Pulmonary artery endothelial cell (primary cell): ENCODE results near the gene SNX30. TPM values are rescaled to one million over a fixed set of nuclear protein-coding genes. Genes with fewer than 3 reads are reported as not detected.

Experiments
- DNase-seq: peaks from one replicate; pipeline ENCODE4 v3.0.0-alpha.2; 2011; ENCODE audit warnings: low read depth, low spot score
- total RNA-seq: library from RNA; depleted of rRNA; stranded (reverse); fragments of >200 nt; gene quantifications from 2 replicates; pipeline ENCODE4 v1.2.3, GENCODE V29; 2014

Gene SNX30
- total RNA-seq, 1 donor from 2014 or later: 7.6 TPM

DNA sequence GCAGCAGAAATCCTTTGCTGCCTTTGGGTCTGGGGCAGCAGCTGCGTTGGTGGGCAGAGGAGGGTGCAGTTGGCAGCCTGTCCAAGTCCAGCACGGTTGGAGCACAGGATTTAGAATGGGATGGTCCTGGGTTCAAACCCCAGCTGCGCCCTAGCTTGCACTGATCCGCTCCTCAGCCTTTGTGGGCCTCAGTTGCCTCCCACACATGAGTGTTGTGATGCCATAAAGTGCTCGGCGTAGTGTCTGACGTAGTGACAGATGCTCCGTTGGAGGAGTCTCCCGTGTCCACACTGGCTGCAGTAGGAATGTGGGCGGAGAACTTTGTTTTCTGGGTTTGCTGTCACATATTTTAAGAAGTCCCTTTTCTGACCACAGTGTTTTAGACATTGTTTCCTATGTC is 104.1 kb downstream of the SNX30 start:
- no peak for DNase-seq

DNA sequence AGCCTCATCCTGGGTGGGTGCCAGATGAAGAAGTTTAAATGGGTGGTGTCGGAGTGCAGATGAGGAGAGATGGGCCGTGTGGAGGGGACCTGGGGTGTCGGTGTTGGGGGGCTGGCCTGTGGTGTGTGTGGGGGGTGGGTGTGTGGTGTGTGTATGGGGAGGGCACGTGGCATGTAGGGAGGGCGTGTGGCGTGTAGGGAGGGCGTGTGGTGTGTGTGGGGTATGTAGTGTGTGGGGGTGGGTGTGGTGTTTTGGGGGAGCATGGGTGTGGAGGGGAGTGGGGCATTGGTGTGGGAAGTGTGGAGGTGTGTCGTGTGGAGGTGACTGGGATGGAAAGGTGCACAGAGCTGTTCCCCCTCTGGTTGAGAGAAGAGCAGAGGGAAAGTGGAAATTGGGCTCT is 105.6 kb downstream of the SNX30 start:
- DNase-seq: no peak

DNA sequence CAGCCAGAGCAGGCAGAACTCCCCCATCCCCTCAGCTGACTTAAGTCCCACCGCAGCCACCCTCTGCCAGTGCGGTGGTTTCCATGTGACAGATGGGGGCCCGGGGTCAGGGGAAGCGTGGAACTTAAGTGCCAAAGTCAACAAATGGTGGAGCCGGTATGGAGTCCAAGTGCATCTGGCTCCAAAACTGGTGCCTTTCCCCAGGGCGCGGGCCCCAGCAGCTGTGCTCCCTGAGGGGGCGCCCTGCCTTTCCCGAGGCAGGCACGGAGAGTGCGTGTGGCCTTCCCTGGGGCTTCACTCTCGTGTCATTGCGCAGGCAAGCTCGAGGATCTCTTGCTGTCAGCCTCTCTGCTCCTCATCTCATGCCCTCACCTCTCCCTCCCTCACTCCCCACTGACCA is 106.3 kb downstream of the SNX30 start:
- DNase-seq: no peak

DNA sequence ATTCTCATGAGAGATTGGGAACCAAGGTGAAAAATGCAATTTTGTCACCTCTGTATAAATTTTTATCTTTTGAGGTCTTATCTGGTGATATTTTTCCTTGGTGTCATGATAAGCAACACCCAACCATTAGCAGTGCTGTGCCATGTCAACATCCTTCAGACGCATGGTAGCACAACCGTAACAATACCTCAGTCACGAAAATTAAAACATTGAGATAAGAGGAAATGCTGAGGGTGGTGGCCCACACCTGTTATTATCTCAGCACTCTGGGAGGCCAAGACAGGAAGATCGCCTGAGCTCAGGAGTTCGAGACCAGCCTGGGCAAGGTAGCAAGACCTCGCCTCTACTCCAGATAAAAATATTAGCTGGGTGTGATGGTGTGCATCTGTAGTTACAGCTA is 107.4 kb downstream of the SNX30 start:
- DNase-seq: no peak

DNA sequence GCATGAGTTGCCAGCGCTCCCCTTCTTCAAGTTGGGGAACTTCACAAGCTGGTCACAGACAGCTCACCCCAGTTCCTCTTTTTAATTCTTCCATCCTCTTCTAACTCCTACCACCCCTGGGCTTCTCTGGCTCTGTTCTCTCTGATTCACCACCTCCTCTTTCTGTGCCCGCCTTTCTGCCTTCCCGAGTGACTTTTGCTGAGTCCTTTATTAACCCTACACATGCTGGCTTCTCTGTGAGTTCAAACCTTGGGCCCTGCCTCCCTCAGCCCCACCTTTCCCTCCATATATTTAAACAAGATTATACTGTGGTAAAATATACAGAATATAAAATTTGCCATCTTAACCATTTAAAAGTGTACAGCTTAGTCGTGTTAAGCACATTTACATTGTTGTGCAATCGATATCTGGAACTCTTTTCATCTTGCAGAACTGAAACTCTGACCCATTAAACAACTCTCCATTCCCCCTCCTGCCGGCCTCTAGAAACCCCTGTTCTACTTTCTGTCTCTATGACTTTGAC is 108.1 kb downstream of the SNX30 start:
- no peak for DNase-seq

DNA sequence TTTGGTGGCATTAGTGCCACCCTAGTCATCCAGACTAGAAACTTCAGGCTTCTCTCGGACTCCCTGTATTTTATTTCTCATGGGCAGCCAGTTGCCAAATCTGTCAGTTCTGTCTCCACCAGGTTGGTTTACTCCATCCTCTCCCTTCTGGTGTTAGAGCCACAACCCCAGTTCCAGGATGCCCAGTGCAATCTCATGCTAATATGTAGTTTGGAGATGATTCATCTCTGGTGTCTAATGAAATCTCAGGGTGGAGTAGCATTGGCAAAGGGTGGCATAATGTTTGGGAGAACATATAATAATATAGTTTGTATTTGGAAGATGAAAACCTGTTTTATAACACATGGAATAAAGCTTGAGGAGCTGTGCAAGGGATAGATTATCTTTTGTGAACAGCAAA is 109.9 kb downstream of the SNX30 start:
- no peak for DNase-seq

DNA sequence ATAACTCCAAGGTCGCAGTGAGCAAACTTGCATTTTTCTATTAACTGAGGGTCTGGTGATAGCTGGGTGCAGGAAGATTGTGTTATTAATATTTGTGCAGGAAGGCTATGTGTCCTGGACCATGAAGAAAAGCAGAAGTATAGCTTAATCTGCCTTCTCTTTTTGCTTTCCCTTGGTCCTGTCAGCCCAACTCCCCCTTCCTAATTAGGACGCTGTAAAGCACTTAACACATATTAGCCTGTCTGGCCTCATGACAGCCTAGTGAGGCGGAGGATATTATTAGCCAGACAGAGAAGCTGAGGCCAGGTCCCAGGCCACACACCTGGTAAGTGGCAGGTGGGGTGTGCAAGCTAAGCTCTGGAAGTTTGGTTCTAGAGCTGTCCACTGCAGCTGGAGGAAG is 110.6 kb downstream of the SNX30 start:
- DNase-seq: no peak

DNA sequence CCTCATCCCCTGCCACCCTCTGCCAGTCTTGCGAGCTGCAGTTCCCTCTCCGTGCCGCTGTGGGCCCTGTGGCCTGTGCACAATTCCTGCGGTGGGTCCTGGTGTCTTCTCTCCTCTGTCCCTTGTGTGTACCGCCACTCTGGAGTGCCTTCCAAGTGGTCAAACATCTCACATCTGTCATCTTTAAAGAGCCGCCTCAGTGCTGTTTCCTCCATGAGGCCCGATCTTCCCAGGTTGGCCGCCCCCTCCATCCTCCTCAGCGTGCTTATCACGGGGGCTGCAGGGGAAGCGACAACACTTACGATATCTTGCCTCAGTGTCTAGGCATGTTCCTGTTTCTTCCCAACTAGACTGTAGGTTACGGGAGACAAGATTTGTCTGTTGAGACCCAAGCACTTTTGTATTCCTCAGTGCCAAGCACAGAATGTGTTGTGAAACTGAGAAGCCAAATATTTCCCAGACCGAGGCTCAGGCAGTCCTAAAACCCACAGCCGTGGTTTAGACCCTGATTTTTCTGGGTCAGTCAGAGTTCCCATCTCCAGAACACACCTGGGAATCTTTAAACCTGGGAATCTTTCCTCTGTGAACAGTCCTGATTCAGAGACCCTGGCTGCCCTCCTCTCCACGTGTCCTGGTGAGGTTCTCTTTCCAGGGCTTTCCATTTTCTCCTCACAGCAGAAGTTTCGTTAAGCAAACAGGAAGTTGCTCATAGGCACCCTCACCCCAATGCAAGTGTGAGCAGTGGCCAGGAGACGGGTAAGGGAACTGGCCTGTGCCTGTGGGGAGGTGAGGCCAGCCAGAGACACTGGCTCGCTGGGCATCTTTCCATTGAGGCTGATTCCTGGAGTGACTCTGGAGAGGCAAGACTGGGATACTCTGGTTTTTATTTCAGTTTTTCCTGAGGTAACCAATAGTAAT is 111.3 kb downstream of the SNX30 start:
- no peak for DNase-seq

DNA sequence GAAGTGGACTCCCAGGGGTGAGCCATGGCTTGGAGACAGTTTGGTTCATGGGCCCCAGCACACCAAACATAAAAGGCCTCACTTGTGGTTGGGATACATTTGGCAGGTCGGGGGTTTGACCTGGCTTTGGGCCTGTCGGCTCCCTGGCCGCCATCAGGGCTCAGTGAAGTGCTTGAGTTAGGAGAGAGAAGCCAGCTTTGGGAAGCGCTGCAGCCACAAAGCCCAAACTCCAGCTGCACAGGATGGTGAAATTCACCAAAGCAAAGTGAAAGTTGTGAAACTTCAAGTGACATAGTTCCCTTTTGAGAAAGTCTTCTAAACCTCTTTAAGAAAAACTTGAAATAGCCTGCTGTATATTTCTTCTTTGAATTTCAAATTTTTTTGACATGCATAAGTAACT is 112.7 kb downstream of the SNX30 start:
- DNase-seq: no peak

DNA sequence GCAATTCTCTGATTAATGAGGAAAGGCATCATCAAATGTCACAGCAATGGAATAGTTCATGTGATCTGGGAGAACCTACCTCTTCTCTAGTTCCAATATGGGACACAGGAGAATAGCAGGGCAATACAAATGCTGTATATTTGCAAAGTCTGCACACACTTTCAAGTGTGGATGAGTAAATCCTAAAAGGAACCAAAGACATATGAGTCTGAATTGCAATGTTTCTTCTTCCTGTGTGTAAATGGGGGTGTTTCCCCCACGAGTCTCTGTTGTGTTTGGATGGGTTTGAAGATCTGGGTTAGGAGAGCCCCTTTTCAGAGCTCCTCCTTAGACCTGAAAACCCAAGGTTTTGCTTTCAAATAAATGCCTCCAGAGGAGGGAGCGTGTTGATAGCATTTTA is 113.2 kb downstream of the SNX30 start:
- DNase-seq: no peak

DNA sequence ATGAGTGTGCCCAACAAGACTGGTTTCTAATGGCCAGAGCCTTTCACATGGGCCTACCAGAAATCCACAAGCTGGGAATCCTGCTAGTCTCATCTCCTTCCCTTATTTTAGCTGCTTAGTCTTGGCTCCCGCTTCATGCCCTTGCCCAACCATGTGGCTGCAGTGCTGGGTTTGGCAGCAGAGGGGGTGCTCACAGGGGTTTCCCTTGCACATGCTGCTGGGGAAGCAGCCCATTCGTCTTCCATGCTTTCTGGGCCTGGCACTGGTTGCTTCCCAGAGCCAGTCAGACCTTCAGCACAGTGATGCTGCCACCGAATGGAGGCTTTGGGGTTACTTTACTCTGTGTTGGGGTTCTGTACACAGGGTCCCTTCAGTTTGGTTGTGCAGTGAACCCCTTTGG is 113.8 kb downstream of the SNX30 start:
- DNase-seq: no peak

DNA sequence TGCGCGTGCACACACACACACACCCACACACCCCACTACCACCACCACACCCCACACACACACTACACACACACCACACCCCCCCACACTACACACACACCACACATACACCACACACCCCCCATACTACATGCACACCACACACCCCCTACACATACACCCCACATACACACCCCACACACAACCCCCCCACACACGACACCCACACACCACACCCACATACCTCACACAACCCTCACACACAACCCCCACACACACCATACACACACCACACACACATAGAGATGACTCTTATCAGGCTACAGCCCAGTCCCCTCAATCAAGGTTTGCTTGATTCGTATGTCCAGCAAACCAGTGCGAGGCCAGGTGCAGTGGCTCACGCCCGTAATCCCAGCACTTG is 114.4 kb downstream of the SNX30 start:
- no peak for DNase-seq

DNA sequence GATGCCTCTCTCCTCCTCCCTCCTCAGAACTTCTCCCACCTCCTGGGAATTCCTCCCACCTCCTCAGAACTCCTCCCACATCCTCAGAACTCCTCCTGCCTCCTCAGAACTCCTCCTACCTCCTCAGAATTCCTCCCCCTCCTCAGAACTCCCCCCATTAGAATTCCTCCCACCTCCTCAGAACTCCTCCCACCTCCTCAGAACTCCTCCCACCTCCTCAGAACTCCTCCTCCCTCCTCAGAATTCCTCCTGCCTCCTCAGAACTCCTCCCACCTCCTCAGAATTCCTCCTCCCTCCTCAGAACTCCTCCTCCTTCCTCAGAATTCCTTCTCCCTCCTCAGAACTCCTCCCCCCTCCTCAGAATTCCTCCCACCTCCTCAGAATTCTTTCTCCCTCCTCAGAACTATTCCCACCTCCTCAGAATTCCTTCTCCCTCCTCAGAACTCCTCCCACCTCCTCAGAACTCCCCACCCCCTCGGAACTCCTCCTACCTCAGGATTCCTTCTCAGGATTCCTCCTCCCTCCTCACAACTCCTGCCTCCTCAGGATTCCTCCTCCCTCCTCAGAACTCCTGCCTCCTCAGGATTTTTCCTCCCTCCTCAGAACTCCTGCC is 116.2 kb downstream of the SNX30 start:
- no peak for DNase-seq

DNA sequence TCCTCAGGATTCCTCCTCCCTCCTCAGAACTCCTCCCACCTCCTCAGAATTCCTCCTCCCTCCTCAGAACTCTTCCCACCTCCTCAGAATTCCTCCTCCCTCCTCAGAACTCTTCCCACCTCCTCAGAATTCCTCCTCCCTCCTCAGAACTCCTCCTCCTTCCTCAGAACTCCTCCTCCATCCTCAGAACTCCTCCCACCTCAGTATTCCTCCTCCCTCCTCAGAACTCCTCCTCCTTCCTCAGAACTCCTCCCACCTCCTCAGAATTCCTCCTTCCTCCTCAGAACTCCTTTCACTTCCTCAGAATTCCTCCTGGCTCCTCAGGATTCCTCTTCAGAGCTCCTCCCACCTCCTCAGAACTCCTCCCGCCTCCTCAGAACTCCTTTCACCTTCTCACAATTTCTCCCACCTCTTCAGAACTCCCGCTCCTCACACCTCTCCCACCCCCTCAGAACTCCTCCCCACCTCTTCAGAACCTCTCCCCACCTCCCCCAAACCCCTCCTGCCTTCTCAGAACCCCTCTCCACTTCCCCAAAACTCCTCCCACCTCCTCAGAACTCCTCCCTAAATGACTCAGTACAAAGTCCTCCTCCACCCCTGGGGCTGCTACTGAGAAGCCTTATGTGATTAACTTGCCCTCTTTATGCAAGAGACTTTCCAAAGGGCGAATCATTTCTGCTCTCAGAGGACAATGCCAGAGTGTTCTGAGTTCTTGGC is 116.9 kb downstream of the SNX30 start:
- DNase-seq: no peak

DNA sequence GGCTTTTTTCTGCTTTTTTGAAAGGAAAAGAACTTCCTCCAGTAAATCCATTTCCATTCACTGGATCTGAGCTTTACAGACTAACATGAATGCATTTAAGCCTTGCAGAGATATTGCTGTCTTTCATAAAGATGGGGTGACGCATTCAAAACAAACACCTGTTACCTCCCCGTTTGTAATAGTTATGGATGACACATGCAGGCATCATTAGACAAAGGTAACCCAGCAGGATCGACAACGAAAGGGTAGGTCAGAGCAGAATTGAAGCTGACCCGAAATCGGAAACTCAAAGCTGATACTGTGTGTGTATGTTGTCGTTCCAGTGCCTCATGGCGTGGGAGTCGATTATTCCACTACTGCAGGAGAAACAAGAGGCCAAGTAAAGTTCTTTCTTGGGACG is 117.9 kb downstream of the SNX30 start:
- DNase-seq: no peak

DNA sequence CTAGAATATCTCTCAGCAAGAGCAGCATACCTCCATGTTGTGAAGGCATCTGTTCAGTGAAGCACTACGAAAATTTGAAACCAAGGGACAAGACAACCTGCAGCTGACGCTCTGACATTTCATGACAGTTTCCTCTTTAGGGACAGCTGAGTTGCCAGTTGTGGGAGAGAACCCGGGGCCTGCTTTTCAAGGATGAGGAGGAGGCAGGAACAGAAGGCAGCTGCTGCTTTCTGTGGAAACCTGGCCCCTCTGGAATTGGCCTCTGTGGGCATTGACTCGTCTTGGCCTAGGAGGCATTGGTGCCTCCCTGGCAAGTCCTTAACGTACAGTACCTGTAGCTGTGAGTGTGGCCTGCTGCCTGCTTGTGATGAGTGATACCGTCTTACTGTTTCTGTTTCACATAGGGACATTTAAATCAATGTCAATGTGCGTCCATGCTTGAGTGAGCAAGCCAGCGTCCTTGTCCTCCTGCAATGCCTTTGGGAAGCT is 118.5 kb downstream of the SNX30 start:
- no peak for DNase-seq

DNA sequence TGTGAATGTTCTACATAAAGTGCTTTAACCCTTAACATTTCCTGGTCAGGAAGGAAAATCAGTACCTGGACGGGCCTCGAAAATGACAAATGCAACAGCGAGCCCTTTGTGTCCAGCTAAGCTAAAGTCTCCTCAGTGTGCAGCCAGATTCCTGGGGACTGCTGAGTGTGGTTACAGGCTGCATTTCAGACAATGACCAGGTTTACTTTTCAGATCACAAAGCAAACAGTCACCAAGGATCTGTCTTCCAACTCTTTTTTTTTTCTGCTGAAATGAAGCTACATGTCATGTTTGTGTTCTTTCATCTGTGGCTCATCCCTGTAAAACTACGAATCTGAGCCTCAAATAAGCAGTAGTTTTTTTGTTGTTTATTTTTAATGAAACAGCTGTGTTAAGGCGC is 119.4 kb downstream of the SNX30 start:
- no peak for DNase-seq

DNA sequence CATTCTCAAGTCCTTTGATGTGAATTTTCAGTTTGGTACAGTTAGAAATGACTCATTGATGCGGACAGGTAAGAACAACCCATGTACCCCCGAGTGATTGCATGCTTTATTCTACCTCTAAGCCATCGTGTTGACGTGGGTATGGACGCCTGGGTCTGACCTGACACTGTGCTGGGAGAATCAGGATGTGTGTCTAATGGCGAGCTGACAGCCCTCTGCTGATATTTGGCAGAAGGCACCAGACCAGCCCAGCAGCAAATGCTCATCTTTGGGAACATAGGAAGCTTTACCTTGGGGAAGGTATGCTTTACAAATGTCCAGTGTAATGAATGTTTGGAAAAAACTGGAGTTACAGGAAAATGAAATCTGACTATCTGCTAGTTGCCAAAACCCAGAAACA is 120.0 kb downstream of the SNX30 start:
- DNase-seq: no peak

DNA sequence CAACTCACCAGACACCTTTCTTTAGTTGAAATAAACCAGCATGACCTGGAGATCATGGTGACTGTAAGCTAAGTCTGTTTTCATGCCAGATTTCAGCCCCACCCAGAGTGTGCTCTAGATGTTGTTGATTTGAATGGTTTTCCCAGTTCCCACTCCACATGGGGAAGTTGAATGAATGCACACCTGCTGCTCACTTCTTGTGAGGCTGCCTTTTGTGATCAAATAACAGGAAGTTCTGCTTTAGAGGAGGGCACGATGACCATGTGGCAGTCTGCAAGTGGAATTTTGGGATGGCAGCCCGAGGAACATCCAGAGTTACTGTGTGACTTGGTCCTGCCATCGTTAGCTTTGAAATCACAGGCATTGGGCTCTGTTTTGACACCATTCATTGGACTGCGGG is 121.5 kb downstream of the SNX30 start:
- DNase-seq: no peak

DNA sequence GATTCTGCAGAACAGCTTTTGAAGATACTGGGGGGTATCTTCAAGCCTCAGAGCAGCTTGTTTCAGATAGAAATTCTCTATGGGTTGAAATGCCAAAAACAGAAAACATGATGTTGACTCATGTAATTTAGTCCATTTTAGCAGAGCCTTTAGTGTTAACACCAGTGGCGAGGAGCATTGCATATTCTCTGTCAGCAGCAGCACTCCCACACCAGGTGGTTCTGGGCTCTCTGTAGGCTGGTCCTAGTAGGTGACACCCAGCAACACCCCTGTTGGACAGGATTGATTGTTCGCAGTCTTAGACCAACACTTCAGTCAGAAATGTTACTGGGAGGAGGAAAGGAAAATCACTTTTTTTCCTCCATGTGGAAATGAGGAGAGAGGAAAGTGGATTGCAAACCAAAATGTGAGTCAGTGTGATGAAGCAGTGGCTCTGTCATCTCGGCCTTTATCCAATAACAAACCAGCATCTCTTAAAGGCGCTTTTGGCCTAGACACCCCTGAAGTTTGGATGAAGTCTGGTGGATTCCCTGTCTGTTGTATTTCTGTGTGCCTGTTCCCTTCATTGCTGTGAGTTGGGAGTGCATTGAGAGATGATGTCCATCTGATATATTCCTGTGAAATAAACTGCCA is 123.3 kb downstream of the SNX30 start:
- no peak for DNase-seq

DNA sequence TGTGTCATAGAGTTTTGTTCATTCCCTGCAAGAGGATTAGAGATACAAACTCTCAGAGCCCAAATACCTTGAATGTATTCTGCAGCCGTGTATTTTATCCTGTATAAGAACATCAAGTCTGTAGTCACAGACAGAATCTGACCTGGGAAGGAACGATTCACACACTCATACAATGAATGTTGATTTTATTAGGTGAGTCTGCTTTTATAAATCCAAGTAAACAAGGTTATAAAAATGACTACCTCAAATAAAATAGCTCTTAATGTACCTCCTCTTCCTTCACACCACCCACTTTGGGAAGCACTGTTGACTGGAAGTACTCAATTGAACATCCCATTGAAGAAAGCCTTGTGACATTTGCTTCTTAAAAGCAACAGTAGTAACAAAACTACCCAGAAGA is 128.2 kb downstream of the SNX30 start:
- no peak for DNase-seq

DNA sequence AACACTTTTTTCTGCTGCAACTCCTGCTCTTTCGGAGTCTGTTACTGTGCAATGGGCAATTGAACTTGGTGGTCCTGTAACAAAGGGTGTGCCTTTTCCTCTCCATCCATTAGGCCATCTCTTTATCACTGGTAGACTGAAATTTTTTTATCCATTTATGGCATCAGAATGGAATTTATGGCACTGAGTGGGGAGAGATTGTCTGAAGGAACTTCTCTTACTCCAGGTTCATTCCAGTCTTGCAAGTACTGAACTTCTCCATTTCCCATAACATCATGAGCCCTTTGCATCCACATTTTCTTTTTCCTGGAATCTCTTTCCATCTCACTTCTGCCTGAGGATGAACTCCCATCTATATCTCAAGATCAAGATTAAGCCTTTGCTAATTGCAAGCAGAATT is 130.1 kb downstream of the SNX30 start:
- no peak for DNase-seq
